ENCODE data around the gene CACNA2D3. TPM values are rescaled to one million over a fixed set of nuclear protein-coding genes. Genes with fewer than 3 reads are reported as not detected.

Gene CACNA2D3
- polyA plus RNA-seq, 3 donors = 8.3 to 21.5 (median 10.4) TPM

DNA sequence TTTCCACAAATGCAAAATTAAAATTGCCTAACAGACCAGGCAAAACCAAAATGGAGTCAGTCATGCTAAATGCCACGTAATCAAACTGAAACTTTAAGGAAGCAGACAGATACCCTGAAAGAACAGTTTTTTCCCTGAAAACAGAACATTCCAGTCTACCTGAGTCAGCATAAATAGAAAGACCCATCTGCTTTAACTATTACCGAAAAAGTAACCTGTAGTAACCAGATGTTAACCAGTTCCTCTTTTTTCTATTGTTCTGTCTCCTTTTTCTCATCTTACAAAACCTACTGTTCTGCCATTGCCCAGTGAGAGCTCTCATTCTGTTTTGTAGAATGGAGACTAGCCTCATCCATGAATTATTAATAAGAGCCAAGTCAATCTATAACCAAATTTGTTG is 286.0 kb downstream of the CACNA2D3 start:
- Histone ChIP-seq H3K9ac (ENCODE audit: insufficient read depth, low read length, poor library complexity, severe bottlenecking) (no peak overlapping the region), H4K20me1 (ENCODE audit: insufficient read depth, low read length) (no peaks in the 10 kb centered on the region), H3K9me3 (replicated peaks in 1 of 2; ENCODE audit: control insufficient read depth in 1 of 2, insufficient read depth in 1 of 2, low read length in 2 of 2) (no peaks in the 10 kb centered on the region), H3K36me3 (replicated peaks in 1 of 2; ENCODE audit: control insufficient read depth in 1 of 2, insufficient read depth in 2 of 2, low read length in 2 of 2) (no peaks in the 10 kb centered on the region), H3K4me3 (replicated peaks in 1 of 3; ENCODE audit: low read depth in 2 of 3, low read length in 3 of 3) (no peak overlapping the region), H3K27me3 (ENCODE audit: control insufficient read depth in 2 of 2, insufficient read depth in 2 of 2, low read length in 2 of 2) (no peaks in the 10 kb centered on the region), H2AFZ (ENCODE audit: insufficient read depth, low read depth, low read length, poor library complexity, severe bottlenecking) (no peak overlapping the region), H3K4me2 (replicated peaks; ENCODE audit: extremely low read depth, low read length, poor library complexity, severe bottlenecking) (no peak overlapping the region), H3K79me2 (ENCODE audit: insufficient read depth, low read length) (no peaks in the 10 kb centered on the region), H3K27ac (ENCODE audit: low read depth in 1 of 2, low read length in 2 of 2) (no peak overlapping the region), H3K4me1 (ENCODE audit: control insufficient read depth in 1 of 2, insufficient read depth in 2 of 2, low read length in 2 of 2) (no peaks in the 10 kb centered on the region)
- 88% methylated on average over 1 of the region's 2 CpGs for WGBS (ENCODE audit: insufficient coverage)
- peaks cover 0 to 3% (median 0%) of the 10 kb centered on the region in 7 donors for H3K9me3 Mint-ChIP-seq
- no peaks in the 10 kb centered on the region for H3K4me1 Mint-ChIP-seq
- TF ChIP-seq CTCF (IDR thresholded peaks at IDR 0.05) = no peak
- peaks cover 0 to 2% (median 0%) of the 10 kb centered on the region in 3 donors for H3K27me3 Mint-ChIP-seq (ENCODE audit: low read depth in 3 of 3)
- no peak overlapping the region for H3K27ac Mint-ChIP-seq
- H3K36me3 Mint-ChIP-seq = no peaks in the 10 kb centered on the region
- H3K4me3 Mint-ChIP-seq = no peak overlapping the region
- no peak for DNase-seq
- intact Hi-C loops (cut with micrococcal nuclease) = no loop called here

DNA sequence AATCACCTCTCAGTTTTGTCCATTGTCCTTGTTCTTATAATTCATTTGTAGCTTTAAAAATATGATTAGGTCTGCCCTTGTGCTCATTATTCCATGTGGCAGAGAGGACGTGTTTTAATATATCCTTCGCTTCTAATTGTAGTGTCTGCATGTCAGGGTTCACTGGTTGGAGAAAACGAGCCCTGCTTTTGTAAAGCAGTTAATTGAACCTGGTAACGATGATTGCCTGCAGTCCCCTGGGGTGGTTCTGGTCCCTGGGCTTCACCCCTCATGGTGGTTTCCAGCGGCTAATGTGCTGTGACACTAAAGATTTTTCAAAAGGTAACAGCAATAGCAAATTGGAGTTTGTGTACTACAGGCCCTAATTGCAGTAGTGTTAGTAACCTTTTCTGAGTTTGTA is 299.6 kb downstream of the CACNA2D3 start:
- H3K4me1 Mint-ChIP-seq = no peaks in the 10 kb centered on the region
- Histone ChIP-seq H3K9ac (ENCODE audit: insufficient read depth, low read length, poor library complexity, severe bottlenecking) (no peak overlapping the region), H3K4me1 (ENCODE audit: control insufficient read depth in 1 of 2, insufficient read depth in 2 of 2, low read length in 2 of 2) (no peaks in the 10 kb centered on the region), H3K36me3 (replicated peaks in 1 of 2; ENCODE audit: control insufficient read depth in 1 of 2, insufficient read depth in 2 of 2, low read length in 2 of 2) (no peaks in the 10 kb centered on the region), H3K4me2 (replicated peaks; ENCODE audit: extremely low read depth, low read length, poor library complexity, severe bottlenecking) (no peak overlapping the region), H3K27me3 (ENCODE audit: control insufficient read depth in 2 of 2, insufficient read depth in 2 of 2, low read length in 2 of 2) (no peaks in the 10 kb centered on the region), H3K9me3 (replicated peaks in 1 of 2; ENCODE audit: control insufficient read depth in 1 of 2, insufficient read depth in 1 of 2, low read length in 2 of 2) (no peaks in the 10 kb centered on the region), H4K20me1 (ENCODE audit: insufficient read depth, low read length) (no peaks in the 10 kb centered on the region), H3K4me3 (replicated peaks in 1 of 3; ENCODE audit: low read depth in 2 of 3, low read length in 3 of 3) (no peak overlapping the region), H3K79me2 (ENCODE audit: insufficient read depth, low read length) (no peaks in the 10 kb centered on the region), H3K27ac (ENCODE audit: low read depth in 1 of 2, low read length in 2 of 2) (no peak overlapping the region), H2AFZ (ENCODE audit: insufficient read depth, low read depth, low read length, poor library complexity, severe bottlenecking) (no peak overlapping the region)
- H3K9me3 Mint-ChIP-seq = no peaks in the 10 kb centered on the region
- WGBS (ENCODE audit: insufficient coverage) = 91% methylated on average over 4 of the region's 5 CpGs
- no peak for DNase-seq
- H3K27ac Mint-ChIP-seq = no peak overlapping the region
- no peak overlapping the region for H3K4me3 Mint-ChIP-seq
- intact Hi-C loops (cut with micrococcal nuclease) = no loop called here
- no peak for TF ChIP-seq CTCF (IDR thresholded peaks at IDR 0.05)
- no peaks in the 10 kb centered on the region for H3K36me3 Mint-ChIP-seq
- H3K27me3 Mint-ChIP-seq (ENCODE audit: low read depth in 3 of 3) = peaks cover 0 to 1% (median 0%) of the 10 kb centered on the region in 3 donors

Data from CD14-positive monocyte (primary cell).